ENCODE results near the gene JAML.

DNA sequence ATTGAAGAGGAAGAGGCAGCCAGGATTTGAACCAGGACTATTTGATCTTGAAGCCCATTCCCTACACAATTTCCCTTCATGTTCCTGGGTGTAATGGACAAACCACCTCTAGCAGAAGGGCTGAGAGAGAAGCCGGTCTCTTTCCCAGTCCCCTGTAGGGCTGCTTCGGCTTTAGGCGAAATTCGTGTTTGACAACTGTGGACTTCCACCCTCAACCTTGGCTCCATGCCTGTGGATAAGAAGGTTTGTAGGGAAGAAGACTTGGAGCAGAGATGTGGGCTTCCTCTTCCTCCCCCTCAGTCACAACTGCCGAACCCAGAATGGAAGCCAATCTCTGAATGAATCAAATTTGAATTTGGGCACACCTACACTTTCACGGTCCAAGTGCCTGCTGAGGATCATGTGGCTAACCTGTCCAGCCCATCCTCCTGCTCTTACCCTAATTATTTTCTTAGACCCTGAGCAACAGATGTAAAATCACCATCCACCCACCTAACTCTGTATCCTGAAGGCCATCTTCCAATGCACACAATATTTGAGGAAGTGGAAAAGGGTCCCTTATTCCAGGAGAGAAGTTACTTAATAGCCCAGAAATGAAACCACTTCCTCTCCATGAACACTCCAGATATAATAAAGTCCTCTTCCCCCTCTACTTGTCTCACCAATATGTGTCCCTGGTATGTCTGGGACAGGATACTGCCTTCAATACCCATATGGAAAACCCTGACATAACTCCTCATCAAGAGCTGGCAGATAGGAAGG is 38.3 kb downstream of the JAML start:
- TF ChIP-seq NR2C2 (CRISPR knock-in tag; IDR thresholded peaks at IDR 0.05; ENCODE audit: borderline replicate concordance) (no peak), ELF3 (CRISPR knock-in tag; IDR thresholded peaks at IDR 0.05) (no peak), ZNF292 (CRISPR knock-in tag; IDR thresholded peaks at IDR 0.05; ENCODE audit: borderline replicate concordance, low read depth) (no peak), MYC (CRISPR knock-in tag; IDR thresholded peaks at IDR 0.05; ENCODE audit: borderline replicate concordance) (no peak), PRPF4 (IDR thresholded peaks at IDR 0.05; ENCODE audit: low read depth, low read length, poor library complexity, severe bottlenecking) (no peak), SP1 (IDR thresholded peaks at IDR 0.05) (no peak), SP1 (CRISPR knock-in tag; IDR thresholded peaks at IDR 0.05) (no peak), SIN3A (IDR thresholded peaks at IDR 0.05; ENCODE audit: borderline replicate concordance, low read depth, low read length) (no peak), JUNB (CRISPR knock-in tag; IDR thresholded peaks at IDR 0.05; ENCODE audit: borderline replicate concordance) (no peak), PBX3 (CRISPR knock-in tag; IDR thresholded peaks at IDR 0.05; ENCODE audit: borderline replicate concordance) (no peak)
